ENCODE data around the gene PTPN13. TPM values are rescaled to one million over a fixed set of nuclear protein-coding genes. Genes with fewer than 3 reads are reported as not detected.
A peak's percentile ranks its signal among the peaks of the same experiment; 100 is the strongest.

Gene PTPN13, protein sequence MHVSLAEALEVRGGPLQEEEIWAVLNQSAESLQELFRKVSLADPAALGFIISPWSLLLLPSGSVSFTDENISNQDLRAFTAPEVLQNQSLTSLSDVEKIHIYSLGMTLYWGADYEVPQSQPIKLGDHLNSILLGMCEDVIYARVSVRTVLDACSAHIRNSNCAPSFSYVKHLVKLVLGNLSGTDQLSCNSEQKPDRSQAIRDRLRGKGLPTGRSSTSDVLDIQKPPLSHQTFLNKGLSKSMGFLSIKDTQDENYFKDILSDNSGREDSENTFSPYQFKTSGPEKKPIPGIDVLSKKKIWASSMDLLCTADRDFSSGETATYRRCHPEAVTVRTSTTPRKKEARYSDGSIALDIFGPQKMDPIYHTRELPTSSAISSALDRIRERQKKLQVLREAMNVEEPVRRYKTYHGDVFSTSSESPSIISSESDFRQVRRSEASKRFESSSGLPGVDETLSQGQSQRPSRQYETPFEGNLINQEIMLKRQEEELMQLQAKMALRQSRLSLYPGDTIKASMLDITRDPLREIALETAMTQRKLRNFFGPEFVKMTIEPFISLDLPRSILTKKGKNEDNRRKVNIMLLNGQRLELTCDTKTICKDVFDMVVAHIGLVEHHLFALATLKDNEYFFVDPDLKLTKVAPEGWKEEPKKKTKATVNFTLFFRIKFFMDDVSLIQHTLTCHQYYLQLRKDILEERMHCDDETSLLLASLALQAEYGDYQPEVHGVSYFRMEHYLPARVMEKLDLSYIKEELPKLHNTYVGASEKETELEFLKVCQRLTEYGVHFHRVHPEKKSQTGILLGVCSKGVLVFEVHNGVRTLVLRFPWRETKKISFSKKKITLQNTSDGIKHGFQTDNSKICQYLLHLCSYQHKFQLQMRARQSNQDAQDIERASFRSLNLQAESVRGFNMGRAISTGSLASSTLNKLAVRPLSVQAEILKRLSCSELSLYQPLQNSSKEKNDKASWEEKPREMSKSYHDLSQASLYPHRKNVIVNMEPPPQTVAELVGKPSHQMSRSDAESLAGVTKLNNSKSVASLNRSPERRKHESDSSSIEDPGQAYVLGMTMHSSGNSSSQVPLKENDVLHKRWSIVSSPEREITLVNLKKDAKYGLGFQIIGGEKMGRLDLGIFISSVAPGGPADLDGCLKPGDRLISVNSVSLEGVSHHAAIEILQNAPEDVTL (N-terminal part only)
- 6.8 and 15.4 TPM in 2 replicates for total RNA-seq (2014; rRNA removed; shearing (Covaris generic); ENCODE audit: low replicate concordance)

DNA sequence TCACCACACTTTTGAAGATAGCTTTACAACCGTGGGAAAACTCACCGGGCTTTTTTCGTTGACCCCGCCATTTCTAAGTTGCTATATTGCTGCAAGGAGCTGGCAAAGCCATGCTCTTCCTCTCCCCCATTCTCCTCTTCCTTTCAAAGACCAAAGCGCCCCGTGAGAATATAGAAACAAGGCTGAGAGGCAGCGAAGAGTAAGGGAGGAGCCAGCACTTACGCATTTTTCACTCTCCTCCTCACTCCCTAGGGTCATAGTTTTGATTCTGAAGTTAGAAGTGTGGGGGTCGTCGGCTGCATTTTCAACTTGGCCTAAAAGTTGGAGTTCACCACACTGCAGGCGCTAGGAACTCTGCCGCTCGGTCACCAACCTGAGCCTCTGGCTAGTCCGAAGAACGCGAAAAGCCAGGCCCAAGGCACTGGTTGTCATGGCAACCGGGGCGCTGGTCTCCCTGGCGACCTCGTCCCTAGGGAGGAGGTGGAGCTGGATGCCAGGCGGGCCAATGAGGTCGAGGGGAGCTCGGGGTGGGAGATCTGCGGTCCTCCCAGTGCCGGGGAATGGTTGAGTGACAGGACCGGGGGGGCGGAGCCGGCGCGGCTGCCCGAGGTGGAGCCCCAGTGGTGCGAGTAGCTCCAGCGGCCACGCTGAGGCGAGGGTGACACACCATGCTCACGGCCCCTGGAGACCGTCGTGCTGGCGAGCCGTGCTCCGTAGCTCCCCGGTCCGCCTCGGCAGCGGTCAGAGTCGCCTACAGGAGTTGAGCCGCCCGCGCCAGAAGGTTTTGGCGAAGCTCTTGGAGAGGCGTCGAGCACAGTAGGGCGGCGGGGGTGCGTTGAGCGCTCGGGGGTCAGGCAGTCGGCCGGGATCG, at the start of gene PTPN13:
Gene PTPN13 (plus strand): TSS at position 628 of the 871 bp plus-strand sequence. CDS start 40,942 bp downstream, outside the sequence.
- in situ Hi-C loops (cut with HindIII; ENCODE audit: low pct_unique_long_range_greater_than_20kb, low sequenced_read_pairs) = no loop called here
- DNase-seq (ENCODE audit: low read depth) = peak; percentile 99

DNA sequence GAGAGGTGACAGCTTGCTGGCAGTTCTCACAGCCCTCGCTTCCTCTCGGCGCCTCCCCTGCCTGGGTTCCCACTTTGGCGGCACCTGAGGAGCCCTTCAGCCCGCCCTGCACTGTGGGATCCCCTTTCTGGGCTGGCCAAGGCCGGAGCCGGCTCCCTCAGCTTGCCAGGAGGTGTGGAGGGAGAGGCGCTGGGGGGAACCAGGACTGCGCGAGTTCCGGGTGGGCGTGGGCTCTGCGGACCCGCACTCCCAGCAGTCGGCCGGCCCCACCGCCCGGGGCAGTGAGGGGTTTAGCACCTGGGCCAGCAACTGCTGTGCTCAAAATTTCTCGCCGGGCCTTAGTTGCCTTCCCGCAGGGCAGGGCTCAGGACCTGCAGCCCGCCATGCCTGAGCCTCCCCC, 47.0 kb upstream of the PTPN13 start:
- no peak for DNase-seq (ENCODE audit: low read depth)
- in situ Hi-C loops (cut with HindIII; ENCODE audit: low pct_unique_long_range_greater_than_20kb, low sequenced_read_pairs) = no loop called here

DNA sequence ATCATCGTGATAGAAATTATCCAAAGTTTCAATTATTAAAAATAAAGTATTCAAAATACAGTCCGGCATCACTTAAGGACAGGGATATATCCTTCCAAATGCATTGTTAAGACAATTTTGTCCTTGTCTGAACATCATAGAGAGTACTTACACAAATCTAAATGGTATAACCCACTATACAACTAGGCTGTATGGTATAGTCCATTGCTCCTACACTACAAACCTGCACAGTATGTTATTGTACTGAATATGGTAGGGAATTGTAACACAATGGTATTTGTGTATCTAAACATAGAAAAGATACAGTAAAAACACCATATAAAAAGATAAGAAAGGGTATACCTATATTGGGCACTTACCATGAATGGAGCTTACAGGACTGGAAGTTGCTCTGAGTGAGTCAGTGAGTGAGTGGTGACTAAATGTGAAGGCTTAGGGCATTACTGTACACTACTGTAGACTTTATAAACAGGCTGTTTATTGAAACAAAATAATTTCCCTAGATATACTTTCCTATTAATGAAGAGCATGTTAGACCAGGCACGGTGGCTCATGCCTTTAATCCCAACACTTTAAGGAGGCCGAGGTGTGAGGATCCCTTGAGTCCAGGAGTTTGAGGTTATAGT, 44.8 kb upstream of the PTPN13 start:
- in situ Hi-C loops (cut with HindIII; ENCODE audit: low pct_unique_long_range_greater_than_20kb, low sequenced_read_pairs) = no loop called here
- no peak for DNase-seq (ENCODE audit: low read depth)

DNA sequence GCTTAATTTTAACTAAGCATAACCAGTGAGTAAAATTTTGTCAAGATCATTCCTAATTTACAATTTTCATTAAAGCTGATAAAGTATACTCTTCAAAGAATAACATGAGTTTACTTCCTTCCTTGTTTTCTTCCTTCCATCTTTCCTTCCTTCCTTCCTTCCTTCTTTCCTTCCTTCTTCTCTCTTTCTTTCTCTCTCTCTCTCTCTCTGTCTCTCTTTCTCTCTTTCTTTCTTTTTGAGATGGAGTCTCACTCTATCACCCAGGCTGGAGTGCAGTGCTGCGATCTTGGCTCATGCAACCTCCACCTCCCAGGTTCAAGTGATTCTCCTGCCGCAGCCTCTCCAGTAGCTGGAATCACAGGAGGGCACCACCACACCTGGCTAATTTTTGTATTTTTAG, 42.7 kb upstream of the PTPN13 start:
- DNase-seq (ENCODE audit: low read depth) = no peak
- in situ Hi-C loops (cut with HindIII; ENCODE audit: low pct_unique_long_range_greater_than_20kb, low sequenced_read_pairs) = no loop called here

DNA sequence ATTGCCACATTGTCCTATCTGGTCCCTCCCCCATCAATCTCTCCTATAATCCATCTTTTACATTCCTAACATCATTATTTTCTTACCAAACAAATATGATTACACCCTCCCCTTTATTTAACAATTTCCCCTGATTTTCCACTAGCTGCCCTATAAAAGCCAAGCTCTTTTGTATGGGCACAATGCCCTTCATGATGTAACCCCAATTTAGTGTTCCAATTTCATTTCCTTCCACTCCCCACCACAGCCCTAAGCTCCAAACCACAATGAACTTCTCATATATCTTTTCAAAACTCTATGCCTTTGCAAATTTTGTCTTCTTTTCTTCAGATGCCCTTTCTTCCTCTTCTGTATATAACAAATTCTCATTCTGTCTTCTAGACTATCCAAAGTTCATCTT, 39.5 kb upstream of the PTPN13 start:
- DNase-seq (ENCODE audit: low read depth) = no peak
- in situ Hi-C loops (cut with HindIII; ENCODE audit: low pct_unique_long_range_greater_than_20kb, low sequenced_read_pairs) = no loop called here

DNA sequence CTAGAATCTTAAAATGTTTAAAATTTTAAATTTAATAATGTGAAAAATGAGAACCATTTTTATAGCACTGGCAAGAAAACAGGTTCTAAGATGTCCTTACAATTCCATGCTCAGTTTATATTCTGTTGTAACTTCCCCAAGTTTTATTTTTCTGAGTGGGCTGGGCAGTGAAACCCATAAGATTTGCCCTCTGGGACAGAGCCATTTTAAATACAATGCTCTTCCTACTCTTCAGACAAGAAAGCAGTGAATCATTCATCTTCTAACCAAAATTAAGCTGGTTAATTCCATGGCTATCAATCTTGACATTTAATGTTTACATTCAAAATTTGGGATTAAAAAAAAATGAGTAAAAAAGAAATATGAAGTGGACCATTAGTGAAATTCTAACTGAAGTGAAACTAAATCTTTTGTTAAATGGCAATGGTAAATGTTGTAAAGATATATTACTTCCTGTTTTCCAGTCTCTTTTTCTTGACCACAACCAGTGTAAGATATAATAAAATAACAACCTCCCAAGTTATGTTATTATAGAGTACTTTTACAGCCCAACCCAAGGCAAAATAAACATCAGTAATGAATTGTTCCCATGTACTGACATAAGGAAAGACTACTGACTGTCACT, 37.2 kb upstream of the PTPN13 start:
- in situ Hi-C loops (cut with HindIII; ENCODE audit: low pct_unique_long_range_greater_than_20kb, low sequenced_read_pairs) = no loop called here
- peak; percentile 54 for DNase-seq (ENCODE audit: low read depth)

DNA sequence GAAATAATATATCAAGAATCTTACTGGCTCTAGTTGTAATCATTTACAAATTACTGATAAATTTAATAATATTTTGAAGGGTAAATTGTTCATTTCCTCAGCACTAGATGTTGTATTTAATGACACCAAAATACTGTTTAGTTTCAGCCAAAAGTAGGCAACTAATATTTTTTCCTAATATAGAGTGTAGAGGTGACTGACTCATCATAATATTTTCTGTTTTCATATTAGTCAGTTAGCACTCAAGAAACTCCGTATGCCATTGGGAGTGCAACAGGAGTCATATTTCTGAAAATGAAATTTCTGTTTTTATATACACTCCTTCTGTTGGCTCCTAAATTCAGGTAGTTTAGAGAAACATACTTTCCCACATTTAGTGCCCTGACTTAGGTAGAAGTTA, 36.6 kb upstream of the PTPN13 start:
- in situ Hi-C loops (cut with HindIII; ENCODE audit: low pct_unique_long_range_greater_than_20kb, low sequenced_read_pairs) = no loop called here
- DNase-seq (ENCODE audit: low read depth) = no peak

DNA sequence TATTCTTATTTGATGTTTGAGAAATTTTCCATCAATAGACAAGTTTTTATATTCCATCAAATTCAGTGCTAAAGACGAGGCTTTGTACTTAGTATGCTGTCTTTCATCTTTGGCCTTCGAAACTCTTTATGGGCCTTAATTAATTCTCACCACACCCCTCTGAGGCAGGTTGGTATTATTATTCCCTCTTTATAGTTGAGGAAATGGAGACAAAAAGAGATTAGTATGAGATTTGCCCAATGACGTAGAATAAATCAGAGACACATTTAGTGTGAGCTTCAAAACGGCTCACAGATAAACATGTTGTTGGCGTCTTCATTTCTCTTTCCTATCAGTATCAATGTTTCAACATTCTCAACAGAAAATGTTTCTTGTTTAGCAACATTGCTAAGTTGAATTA, 35.9 kb upstream of the PTPN13 start:
- in situ Hi-C loops (cut with HindIII; ENCODE audit: low pct_unique_long_range_greater_than_20kb, low sequenced_read_pairs) = no loop called here
- no peak for DNase-seq (ENCODE audit: low read depth)

DNA sequence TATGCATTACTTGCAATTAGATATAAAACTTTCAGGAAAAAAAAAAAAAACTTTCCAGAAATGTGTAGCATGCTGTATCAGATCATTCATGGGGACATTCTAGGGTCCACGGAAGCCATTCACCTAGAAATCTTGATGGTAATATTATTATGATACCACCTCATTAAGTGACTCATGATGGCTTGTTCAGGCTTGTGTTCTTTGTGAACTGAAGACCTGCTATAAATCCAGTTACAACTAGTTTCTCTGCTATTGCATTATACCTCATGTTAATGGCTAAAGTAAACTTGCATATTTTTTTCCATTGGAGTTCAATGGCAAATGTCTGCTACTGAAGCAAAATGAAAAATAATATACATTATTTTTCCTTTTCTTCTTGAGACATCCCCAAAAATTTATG, 35.3 kb upstream of the PTPN13 start:
- in situ Hi-C loops (cut with HindIII; ENCODE audit: low pct_unique_long_range_greater_than_20kb, low sequenced_read_pairs) = no loop called here
- no peak for DNase-seq (ENCODE audit: low read depth)

DNA sequence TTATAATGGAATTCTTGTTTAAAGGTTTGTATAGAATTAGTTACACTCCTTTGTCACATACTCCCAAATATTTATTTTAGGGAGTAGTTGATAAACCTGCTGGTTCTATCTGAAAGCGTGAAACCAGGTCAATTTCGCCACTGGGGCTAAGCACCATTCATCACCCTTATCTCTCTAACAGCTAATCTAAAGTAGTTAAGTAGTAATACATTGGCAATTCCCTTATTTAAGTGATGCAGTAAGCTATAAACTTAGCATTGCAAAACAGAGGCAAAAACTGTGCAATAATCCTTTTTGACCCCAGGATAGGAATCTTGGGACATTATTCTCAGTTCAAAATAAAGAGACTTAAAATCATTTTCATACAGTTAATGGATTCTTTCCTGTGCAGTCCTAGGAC, 33.7 kb upstream of the PTPN13 start:
- DNase-seq (ENCODE audit: low read depth) = no peak
- in situ Hi-C loops (cut with HindIII; ENCODE audit: low pct_unique_long_range_greater_than_20kb, low sequenced_read_pairs) = no loop called here

DNA sequence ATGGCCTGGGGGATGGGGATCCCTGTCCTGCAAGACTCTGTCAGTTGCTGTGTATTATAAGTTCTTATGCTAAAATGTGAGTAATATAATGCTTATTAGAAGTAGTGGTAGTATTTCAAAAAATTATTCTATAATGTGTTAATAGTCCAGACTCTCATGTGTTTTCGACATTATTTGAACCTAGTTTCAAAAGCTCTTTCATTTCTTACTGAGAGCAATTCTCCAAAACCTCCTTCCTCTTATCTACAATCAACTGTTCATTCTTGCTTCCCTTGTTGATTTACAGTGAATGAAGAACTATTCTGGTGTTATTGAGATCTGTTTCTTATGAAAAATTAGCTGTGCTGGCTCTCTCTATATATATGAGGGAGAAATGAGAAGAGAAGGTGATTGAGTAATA, 32.9 kb upstream of the PTPN13 start:
- DNase-seq (ENCODE audit: low read depth) = no peak
- in situ Hi-C loops (cut with HindIII; ENCODE audit: low pct_unique_long_range_greater_than_20kb, low sequenced_read_pairs) = no loop called here

DNA sequence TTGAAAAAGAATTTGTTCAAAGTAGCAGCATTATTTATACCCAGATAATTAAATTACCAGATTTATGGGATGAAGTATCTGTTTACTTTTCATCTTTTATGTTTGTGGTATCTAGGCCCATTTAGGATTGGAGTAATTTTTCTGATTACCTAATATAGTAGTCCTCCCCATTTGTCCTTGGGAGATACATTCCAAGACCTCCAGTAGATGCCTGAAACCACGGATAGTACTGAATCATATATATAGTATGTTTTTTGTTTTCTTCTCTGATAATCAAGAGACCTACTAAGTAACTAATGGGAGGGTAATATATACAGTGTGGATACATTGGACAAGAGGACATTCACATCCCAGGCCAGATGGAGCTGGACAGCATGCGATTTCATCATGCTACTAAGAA, 30.7 kb upstream of the PTPN13 start:
- DNase-seq (ENCODE audit: low read depth) = no peak
- in situ Hi-C loops (cut with HindIII; ENCODE audit: low pct_unique_long_range_greater_than_20kb, low sequenced_read_pairs) = no loop called here

DNA sequence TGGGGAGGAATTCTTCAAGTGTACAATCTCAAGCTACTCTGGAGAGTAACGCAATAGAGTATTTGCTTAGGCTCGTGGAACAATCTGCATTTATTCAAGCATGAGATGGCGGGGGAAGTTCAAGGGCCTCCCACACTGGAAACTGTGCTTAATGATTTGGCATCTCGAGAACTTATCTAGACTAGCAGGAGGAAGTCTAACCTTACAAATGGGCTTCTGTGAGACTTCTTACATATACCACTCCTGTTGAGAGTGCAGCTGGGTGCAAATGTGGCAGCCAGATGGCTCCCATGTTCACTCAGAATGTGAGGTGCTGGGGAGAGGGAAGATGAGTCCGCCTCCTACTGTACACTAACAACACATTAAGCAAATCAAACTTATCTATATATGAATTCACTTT, 29.3 kb upstream of the PTPN13 start:
- in situ Hi-C loops (cut with HindIII; ENCODE audit: low pct_unique_long_range_greater_than_20kb, low sequenced_read_pairs) = no loop called here
- no peak for DNase-seq (ENCODE audit: low read depth)

DNA sequence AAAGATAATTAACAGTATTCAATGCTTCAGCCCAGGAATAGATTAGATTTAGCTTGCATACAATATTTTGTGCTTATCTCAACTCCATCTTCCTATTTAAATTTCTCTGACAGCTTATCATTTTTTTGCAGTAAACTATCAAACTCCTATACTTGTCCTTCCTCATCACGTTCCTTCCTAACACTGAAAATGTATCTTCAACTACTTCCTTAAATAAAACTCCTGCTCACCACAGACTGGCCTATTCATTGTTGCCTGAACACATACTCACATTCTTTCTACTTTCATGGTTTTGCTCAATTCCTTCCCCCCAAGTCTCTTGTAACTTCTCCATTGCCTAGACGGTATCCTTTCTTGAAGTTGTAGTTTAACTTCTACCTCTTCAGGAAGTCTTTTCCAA, 28.5 kb upstream of the PTPN13 start:
- in situ Hi-C loops (cut with HindIII; ENCODE audit: low pct_unique_long_range_greater_than_20kb, low sequenced_read_pairs) = no loop called here
- DNase-seq (ENCODE audit: low read depth) = no peak

DNA sequence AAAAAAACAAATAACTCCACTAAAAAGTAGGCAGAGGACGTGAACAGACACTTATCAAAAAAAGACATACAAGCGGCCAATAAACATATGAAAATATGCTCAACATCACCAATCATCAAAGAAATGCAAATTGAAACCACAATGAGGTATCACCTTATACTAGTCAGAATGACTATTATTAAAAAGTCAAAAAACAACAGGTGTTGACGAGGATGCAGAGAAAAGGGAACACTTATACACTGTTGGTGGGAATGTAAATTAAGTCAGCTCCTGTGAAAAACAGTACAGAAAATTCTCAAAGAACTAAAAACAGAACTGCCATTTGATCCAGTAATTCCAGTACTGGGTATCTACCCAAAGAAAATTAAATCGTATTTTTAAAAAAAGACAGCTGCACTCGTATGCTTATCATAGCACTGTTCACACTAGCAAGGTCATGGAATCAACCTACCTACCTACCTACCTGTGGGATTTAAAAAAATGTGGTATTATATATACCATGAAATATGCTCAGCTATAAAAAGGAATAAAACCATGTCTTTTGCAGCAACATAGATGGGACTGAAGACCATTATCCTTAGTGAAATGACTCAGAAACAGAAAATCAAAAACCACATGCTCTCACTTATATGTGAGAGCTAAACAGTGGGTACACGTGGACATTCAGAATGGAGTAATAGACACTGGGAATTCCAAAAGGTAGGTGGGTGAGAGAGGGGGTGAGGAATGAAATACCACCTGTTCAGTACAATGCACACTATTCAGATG, 24.8 kb upstream of the PTPN13 start:
- no peak for DNase-seq (ENCODE audit: low read depth)
- in situ Hi-C loops (cut with HindIII; ENCODE audit: low pct_unique_long_range_greater_than_20kb, low sequenced_read_pairs) = no loop called here

DNA sequence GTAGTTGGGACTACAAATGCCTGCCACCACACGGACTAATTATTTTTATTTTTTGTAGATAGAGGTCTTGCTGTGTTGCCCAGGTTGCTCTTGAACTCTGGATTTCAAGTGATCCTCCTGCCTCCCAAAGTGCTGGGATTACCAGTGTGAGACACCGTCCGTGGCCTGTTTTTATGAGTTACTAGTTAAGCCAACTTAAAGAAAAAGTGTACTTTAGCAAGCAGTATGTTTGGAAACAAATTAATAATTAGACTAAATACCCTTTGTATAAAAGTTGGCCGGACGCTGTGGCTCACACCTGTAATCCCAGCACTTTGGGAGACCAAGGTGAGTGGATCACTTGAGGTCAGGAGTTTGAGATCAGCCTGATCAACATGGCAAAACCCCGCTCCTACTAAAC, 14.2 kb upstream of the PTPN13 start:
- in situ Hi-C loops (cut with HindIII; ENCODE audit: low pct_unique_long_range_greater_than_20kb, low sequenced_read_pairs) = no loop called here

More for the DNA sequence above, 14.2 kb upstream of the PTPN13 start:
- DNase-seq (ENCODE audit: low read depth) = peak; percentile 51

Measured in Caki2 (cell line).